Neural cell (in vitro differentiated cells): ENCODE data around the gene SAP30BP.

Experiments used
- EZH2 ChIP-seq: fragments of 200-600, 300-800 bp; shearing (Covaris generic), sonication (generic); IDR thresholded peaks from 2 replicates; pipeline ENCODE4 v1.6.1; 2014; ENCODE audit warnings: antibody characterized with exemption, low read length, borderline replicate concordance, mild to moderate bottlenecking; ENCODE audit not compliant: insufficient read depth, poor library complexity, severe bottlenecking
- POLR2AphosphoS5 ChIP-seq: IDR thresholded peaks from 2 replicates; pipeline ENCODE4 v1.6.1; 2012
- RAD21 ChIP-seq: fragments of 450-650 bp; conservative IDR thresholded peaks from 2 replicates; pipeline ENCODE4 v1.6.1; 2014; ENCODE audit warnings: antibody characterized with exemption, mild to moderate bottlenecking, moderate library complexity
- SMC3 ChIP-seq: fragments of 450-650 bp; conservative IDR thresholded peaks from 2 replicates; pipeline ENCODE4 v1.6.1; 2014; ENCODE audit warnings: antibody characterized with exemption, mild to moderate bottlenecking, moderate library complexity; ENCODE audit not compliant: poor library complexity
- TF ChIP-seq, protein P1 (sequence below): fragments of 450-650 bp; IDR thresholded peaks from 2 replicates; pipeline ENCODE4 v1.5.1; 2014; ENCODE audit warnings: antibody characterized with exemption, mild to moderate bottlenecking, moderate library complexity; ENCODE audit not compliant: poor library complexity, severe bottlenecking

- TF ChIP-seq, protein P1, sequence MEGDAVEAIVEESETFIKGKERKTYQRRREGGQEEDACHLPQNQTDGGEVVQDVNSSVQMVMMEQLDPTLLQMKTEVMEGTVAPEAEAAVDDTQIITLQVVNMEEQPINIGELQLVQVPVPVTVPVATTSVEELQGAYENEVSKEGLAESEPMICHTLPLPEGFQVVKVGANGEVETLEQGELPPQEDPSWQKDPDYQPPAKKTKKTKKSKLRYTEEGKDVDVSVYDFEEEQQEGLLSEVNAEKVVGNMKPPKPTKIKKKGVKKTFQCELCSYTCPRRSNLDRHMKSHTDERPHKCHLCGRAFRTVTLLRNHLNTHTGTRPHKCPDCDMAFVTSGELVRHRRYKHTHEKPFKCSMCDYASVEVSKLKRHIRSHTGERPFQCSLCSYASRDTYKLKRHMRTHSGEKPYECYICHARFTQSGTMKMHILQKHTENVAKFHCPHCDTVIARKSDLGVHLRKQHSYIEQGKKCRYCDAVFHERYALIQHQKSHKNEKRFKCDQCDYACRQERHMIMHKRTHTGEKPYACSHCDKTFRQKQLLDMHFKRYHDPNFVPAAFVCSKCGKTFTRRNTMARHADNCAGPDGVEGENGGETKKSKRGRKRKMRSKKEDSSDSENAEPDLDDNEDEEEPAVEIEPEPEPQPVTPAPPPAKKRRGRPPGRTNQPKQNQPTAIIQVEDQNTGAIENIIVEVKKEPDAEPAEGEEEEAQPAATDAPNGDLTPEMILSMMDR = no peak
- TF ChIP-seq SMC3 = no peak
- no peak for TF ChIP-seq RAD21
- no peak for TF ChIP-seq EZH2
- TF ChIP-seq POLR2AphosphoS5 = no peak
Measured at GRCh38 chr17:75729351-75729750, 62.2 kb downstream of the SAP30BP start.
